Activated gamma-delta T cell (primary cell): ENCODE data around the gene RIOX2.

Source experiments
- DNase-seq: peaks from one replicate; lab custom pipeline; 2025; lab: John Stamatoyannopoulos, UW

The RIOX2 gene

GRCh38 chr3:97990624-97991292, 18.5 kb upstream of the RIOX2 start:
- no peak for DNase-seq

DNA sequence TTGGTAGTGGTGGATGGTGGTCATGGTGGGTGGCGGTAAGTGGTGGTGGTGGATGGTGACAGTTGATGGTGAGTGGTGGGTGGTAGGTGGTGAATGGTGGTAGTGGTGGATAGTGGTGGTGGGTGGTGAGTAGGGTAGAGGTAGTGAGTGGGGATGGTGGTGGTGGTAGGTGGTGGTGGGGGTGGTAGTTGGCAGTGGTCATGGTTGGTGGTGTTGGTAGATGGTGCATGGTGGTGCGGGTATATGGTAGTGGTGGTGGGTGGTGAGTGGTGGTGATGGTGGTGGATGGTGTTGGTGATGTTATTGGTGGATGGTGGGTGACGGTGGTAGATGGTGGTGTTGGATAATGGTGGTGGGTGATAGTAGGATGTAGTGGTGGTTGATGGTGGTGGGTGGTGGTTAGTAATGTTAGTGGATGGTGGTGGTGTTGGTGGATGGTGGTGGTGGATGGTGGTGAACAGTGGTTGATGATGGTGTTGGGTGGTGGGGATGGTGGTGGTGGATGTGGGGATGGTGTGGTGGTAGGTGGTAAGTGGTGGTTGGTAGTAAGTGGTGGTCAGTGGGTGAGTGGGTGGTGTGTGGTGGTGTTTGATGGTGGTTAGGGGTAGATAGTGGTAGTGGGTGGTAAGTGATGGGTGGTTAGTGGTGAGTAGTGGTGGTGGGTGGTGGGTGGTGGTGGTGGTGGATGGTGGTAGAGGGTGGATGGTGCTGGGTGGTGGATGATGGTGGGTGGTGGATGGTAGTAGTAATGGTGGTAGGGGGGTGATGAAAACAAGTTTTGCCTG, 16.7 kb upstream of the RIOX2 start:
- DNase-seq = no peak

DNA sequence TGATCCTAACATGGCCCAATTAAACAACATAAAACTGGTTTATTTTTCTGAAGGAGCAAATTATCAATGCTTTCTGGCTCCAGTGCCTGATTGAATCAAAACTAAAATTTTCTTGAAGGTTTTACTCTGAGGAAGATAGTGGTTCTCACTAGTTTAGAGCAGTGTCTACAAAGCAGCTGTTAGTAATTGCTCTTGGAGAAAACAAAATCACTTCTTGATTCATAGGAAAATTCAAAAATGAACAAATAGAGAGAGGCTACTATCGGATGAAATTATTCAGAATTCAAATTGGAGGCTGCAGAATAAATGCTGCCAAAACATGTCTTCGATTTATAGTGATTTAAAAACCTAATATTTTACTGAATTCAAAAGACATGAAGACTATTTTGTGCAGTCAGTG, 15.1 kb upstream of the RIOX2 start:
- no peak for DNase-seq

GRCh38 chr3:97983933-97984491, 11.8 kb upstream of the RIOX2 start:
- DNase-seq = no peak

GRCh38 chr3:97981886-97982285, 9.7 kb upstream of the RIOX2 start:
- no peak for DNase-seq

- DNase-seq = no peak
These were observed 7.4 kb upstream of the RIOX2 start for GRCh38 chr3:97979610-97980009.

GRCh38 chr3:97975466-97975865, 3.2 kb upstream of the RIOX2 start:
- no peak for DNase-seq

DNA sequence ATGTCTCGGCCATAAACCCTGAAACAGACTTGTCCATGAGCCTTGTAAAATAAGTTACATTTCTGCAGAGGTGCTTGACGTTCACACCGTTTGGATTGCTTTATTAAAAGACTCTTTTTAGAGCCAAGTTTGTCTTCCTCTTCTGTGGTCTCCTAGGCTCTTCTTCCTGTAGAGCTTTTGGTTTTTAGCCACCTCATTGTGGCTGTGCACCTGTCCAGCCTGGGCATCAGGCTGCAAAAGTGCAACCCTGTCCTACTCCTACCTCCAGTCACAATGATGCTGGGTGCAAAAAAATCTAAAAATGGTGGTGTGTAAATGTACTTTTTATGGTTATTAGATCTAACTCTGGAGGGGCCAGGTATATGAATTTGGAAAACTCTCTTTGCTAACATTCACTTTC, 2.8 kb upstream of the RIOX2 start:
- no peak for DNase-seq

DNA sequence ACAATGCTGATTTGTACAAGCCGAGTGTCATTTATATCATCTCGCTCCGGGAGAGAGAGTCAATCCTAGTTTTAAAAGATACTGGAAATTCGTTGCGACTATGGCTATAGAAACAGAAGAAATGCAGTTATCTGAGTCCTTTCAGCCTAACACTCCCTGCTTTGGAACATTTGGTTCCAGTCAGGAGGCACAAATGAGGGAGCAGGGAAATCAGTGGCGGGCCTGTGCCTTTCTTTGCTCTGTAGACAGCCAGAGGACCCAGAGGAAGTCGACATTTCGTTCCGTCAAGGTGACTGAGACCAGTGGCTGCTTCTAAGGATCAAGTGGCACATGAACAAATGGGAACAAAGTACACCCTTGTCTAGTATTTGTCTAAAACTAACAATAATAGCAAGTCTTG, 745 bp upstream of the RIOX2 start:
- DNase-seq = no peak

DNA sequence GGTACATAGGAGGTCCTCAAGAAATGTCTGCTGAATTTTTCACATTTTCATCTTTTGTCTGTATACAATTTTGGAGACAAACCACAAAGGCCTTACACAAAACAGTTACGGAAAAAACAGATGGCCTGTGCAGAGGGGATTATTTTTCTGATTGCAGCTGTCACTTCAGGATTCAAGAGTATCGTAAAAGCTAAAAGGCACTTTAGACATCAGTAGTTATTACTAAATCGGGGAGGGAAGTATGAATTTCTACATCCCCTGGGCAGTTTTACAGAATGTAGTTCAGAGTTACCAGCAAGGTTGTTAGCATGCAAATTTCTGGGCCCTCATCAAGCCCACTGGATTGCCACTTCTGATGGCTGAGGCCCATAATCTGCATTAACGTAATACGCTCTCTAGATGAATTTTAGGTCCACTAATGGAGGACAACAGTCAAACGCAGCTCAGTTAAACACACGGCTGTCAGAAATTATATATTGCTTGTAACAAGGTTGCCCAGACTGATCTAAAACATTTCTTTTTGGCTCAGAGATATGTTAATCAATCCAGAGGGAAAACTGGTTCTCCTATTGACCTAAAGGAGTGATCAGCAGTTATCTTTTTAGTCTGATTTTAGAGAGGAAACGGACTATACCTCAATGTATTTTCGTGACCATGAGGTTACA, 1.1 kb downstream of the RIOX2 start:
- no peak for DNase-seq

DNA sequence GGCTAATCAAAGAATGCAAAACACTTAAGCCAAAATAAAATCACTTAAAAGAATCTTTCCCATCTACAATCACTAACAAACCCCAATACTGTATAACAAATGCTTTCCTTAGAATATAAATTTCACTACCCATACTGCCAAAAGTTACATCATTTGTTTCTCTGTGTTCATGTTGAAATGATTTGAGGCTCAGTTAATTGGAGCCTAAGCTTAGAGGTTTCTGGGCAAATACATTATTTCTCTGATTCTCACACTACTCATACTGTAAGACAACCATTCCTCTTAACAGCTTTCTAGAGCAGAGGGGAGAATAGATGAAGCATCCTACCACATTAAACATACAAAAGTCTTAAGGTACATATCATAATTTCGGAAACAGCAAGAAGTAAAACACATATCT, 2.1 kb downstream of the RIOX2 start:
- no peak for DNase-seq

GRCh38 chr3:97969541-97969940, 2.7 kb downstream of the RIOX2 start:
- DNase-seq = no peak

- DNase-seq = no peak
These were observed 3.9 kb downstream of the RIOX2 start for GRCh38 chr3:97968376-97968775.

GRCh38 chr3:97967966-97968365, 4.3 kb downstream of the RIOX2 start:
- no peak for DNase-seq

DNA sequence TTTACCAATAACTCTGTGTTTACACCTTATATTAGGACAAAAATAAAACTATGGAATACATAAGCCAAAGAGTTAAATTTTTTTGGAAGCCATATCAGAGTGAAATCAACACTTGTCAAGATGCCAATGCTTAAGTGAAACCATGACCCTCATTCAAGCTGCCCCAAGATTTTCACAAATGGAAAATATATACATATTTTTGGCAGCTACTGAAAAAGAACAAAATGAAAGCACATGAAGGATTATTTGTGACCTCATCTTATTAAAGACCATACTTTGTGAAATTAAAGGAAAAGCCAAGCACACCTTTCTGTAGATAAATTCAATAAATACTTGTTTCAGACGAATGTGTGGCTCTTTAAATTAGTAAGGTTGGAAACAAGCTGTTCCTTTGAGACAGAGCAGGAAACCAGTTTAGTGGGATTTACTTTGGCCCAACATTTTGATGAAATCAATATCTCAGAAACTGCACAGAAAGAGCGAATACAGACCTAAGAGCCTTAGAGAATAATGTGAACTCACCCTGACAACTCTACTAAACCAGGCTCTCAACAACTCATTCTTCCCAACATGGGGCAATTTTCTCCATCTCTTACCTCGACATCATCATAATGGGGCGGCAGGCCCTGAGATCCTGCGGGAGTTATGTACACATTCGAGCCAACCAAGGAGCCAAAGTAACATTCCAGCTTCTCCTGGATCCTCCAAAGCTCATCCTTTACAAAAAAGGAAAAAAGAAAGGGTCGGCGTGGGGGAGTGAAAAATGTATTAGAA, 11.1 kb downstream of the RIOX2 start:
- no peak for DNase-seq

- no peak for DNase-seq
These were observed 11.7 kb downstream of the RIOX2 start for GRCh38 chr3:97960551-97960950.

GRCh38 chr3:97959872-97960271, 12.4 kb downstream of the RIOX2 start:
- DNase-seq = no peak

GRCh38 chr3:97958796-97959195, 13.4 kb downstream of the RIOX2 start:
- no peak for DNase-seq

- no peak for DNase-seq
These were observed 13.8 kb downstream of the RIOX2 start for GRCh38 chr3:97958396-97958795.

- DNase-seq = no peak
These were observed 14.5 kb downstream of the RIOX2 start for GRCh38 chr3:97957617-97958311.

DNA sequence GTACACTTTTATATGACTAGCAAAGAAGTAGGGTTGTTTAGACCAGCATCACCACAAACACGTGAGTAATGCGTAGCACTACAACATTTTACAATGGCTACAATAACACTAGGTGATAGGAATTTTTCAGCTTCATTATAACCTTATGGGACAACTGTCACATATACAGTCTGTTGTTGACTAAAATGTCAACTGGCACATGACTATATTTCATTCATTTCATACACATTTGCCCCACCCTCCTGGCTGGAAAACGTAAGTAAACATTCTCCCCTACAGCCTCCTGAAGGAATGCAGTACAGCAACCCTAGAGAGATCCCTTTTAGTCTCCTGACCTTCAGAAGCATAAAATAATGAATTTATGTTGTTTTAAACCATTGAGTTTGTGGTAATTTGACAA, 16.2 kb downstream of the RIOX2 start:
- DNase-seq = no peak
